Endometrial microvascular endothelial cells (primary cell): Measurements from ENCODE around the gene HTR4. TPM values are rescaled to one million over a fixed set of nuclear protein-coding genes. Genes with fewer than 3 reads are reported as not detected.

Source experiments
- in situ Hi-C: cut with HindIII; loops from 2 replicates; pipeline ENCODE4 v1.10.0; 2017; ENCODE audit warnings: low sequenced_read_pairs, low pct_unique_long_range_greater_than_20kb; ENCODE audit errors: inconsistent ontology term
- total RNA-seq: library from RNA; depleted of rRNA; stranded (reverse); fragments of >200 nt; gene quantifications from one replicate; pipeline ENCODE4 v1.2.3, GENCODE V29; 2015; ENCODE audit errors: inconsistent ontology term

Gene HTR4
- total RNA-seq, 1 donor from 2014 or later, result not detected

- in situ Hi-C loops, result no loop called here
These were observed 196.1 kb downstream of the HTR4 start for GRCh38 chr5:148458036-148458888.

- in situ Hi-C loops, result no loop called here
These were observed 197.1 kb downstream of the HTR4 start for GRCh38 chr5:148457183-148457620.

- in situ Hi-C loops, result no loop called here
These were observed 199.1 kb downstream of the HTR4 start for GRCh38 chr5:148455185-148455584.

GRCh38 chr5:148454576-148454975, 199.8 kb downstream of the HTR4 start:
- in situ Hi-C loops, result no loop called here

- in situ Hi-C loops, result no loop called here
These were observed 201.7 kb downstream of the HTR4 start for GRCh38 chr5:148452499-148453193.

GRCh38 chr5:148446611-148447010, 207.7 kb downstream of the HTR4 start:
- in situ Hi-C loops, result no loop called here

GRCh38 chr5:148445578-148445977, 208.7 kb downstream of the HTR4 start:
- in situ Hi-C loops, result no loop called here

- in situ Hi-C loops, result no loop called here
These were observed 210.3 kb downstream of the HTR4 start for GRCh38 chr5:148443998-148444397.

GRCh38 chr5:148443241-148443640, 211.1 kb downstream of the HTR4 start:
- in situ Hi-C loops, result no loop called here

GRCh38 chr5:148438933-148439332, 215.4 kb downstream of the HTR4 start:
- in situ Hi-C loops, result no loop called here

GRCh38 chr5:148437249-148437648, 217.1 kb downstream of the HTR4 start:
- in situ Hi-C loops, result no loop called here

- in situ Hi-C loops, result no loop called here
These were observed 218.3 kb downstream of the HTR4 start for GRCh38 chr5:148436029-148436428.

GRCh38 chr5:148433826-148434225, 220.5 kb downstream of the HTR4 start:
- in situ Hi-C loops, result no loop called here

Other genes starting within 250 kb of the HTR4 start
- gene ADRB2, start 172.1 kb upstream of the HTR4 start, total RNA-seq, result 5.9 TPM